HEK293T (cell line): Measurements from ENCODE around the gene VDR.

ENCODE experiments used
- ARNT ChIP-seq: fragments of 450-650 bp; IDR thresholded peaks from 2 replicates; pipeline ENCODE4 v1.6.1; 2017; ENCODE audit warnings: mild to moderate bottlenecking
- BHLHE40 ChIP-seq: fragments of 450-650 bp; IDR thresholded peaks from 2 replicates; pipeline ENCODE4 v1.6.1; 2016; ENCODE audit warnings: mild to moderate bottlenecking, moderate library complexity, borderline replicate concordance
- CTBP1 ChIP-seq: fragments of 450-650 bp; IDR thresholded peaks from 2 replicates; pipeline ENCODE4 v1.6.1; 2016; ENCODE audit warnings: borderline replicate concordance
- ELF4 ChIP-seq: fragments of 450-650 bp; IDR thresholded peaks from 2 replicates; pipeline ENCODE4 v1.6.1; 2017; ENCODE audit warnings: antibody characterized with exemption
- FOXA1 ChIP-seq: fragments of 450-650 bp; IDR thresholded peaks from 2 replicates; pipeline ENCODE4 v1.6.1; 2016; ENCODE audit warnings: mild to moderate bottlenecking
- FOXK2 ChIP-seq: fragments of 450-650 bp; IDR thresholded peaks from 2 replicates; pipeline ENCODE4 v1.6.1; 2016; ENCODE audit warnings: mild to moderate bottlenecking
- FOXM1 ChIP-seq: fragments of 450-650 bp; IDR thresholded peaks from 2 replicates; pipeline ENCODE4 v1.6.1; 2017; ENCODE audit warnings: mild to moderate bottlenecking, borderline replicate concordance
- HDGF ChIP-seq: fragments of 450-650 bp; IDR thresholded peaks from 2 replicates; pipeline ENCODE4 v1.6.1; 2017; ENCODE audit warnings: antibody characterized with exemption, borderline replicate concordance
- L3MBTL2 ChIP-seq: fragments of 450-650 bp; conservative IDR thresholded peaks from 2 replicates; pipeline ENCODE4 v1.6.1; 2016; ENCODE audit warnings: mild to moderate bottlenecking
- NFRKB ChIP-seq: fragments of 450-650 bp; IDR thresholded peaks from 2 replicates; pipeline ENCODE4 v1.6.1; 2016; ENCODE audit warnings: mild to moderate bottlenecking, moderate library complexity
- PKNOX1 ChIP-seq: fragments of 450-650 bp; IDR thresholded peaks from 2 replicates; pipeline ENCODE4 v1.6.1; 2016
- SP1 ChIP-seq: fragments of 450-650 bp; IDR thresholded peaks from 2 replicates; pipeline ENCODE4 v1.6.1; 2017
- SUZ12 ChIP-seq: fragments of 450-650 bp; IDR thresholded peaks from 2 replicates; pipeline ENCODE4 v1.6.1; 2016; ENCODE audit warnings: mild to moderate bottlenecking
- ZNF384 ChIP-seq: fragments of 450-650 bp; IDR thresholded peaks from 2 replicates; pipeline ENCODE4 v1.6.1; 2016

- TF ChIP-seq BHLHE40 (no peak), ARNT (no peak), FOXM1 (no peak), FOXA1 (no peak), SUZ12 (no peak), L3MBTL2 (no peak), ELF4 (no peak), PKNOX1 (no peak), SP1 (no peak), FOXK2 (no peak), NFRKB (no peak), ZNF384 (no peak), CTBP1 (no peak), HDGF (no peak)
Observed at GRCh38 chr12:47912556-47912955, 7.8 kb upstream of the VDR start.
